PFSK-1 (cell line): Measurements from ENCODE around the gene TMEM202.

ENCODE experiments used
- FOXP2 ChIP-seq: optimal IDR thresholded peaks from 2 replicates; pipeline ENCODE3; 2011; ENCODE audit warnings: borderline replicate concordance, control low read depth, inconsistent platforms; ENCODE audit not compliant: insufficient read depth; ENCODE audit errors: extremely low read length, extremely low read depth
- POLR2AphosphoS5 ChIP-seq: IDR thresholded peaks from 2 replicates; pipeline ENCODE4 v1.6.1; 2012; ENCODE audit warnings: low read depth, mild to moderate bottlenecking, control low read depth, low read length, moderate library complexity
- SIN3A ChIP-seq: IDR thresholded peaks from 2 replicates; pipeline ENCODE4 v1.6.1; 2012; ENCODE audit warnings: mild to moderate bottlenecking, low read length, moderate library complexity, borderline replicate concordance; ENCODE audit not compliant: insufficient read depth
- TAF1 ChIP-seq: IDR thresholded peaks from 2 replicates; pipeline ENCODE4 v1.6.1; 2012; ENCODE audit warnings: low read length, control low read depth, borderline replicate concordance; ENCODE audit not compliant: insufficient read depth
- TF ChIP-seq, protein P1 (sequence below), 2 experiments: IDR thresholded peaks; 2 replicates each; pipeline versions ENCODE4 v1.6.1 to v1.8.0; 2011 to 2012; ENCODE audit warnings: low read depth in 2 of 2, low read length in 2 of 2, control low read depth in 1 of 2, inconsistent platforms in 1 of 2, mild to moderate bottlenecking in 1 of 2, moderate library complexity in 1 of 2; ENCODE audit not compliant: insufficient read depth in 1 of 2

The TMEM202 gene

DNA sequence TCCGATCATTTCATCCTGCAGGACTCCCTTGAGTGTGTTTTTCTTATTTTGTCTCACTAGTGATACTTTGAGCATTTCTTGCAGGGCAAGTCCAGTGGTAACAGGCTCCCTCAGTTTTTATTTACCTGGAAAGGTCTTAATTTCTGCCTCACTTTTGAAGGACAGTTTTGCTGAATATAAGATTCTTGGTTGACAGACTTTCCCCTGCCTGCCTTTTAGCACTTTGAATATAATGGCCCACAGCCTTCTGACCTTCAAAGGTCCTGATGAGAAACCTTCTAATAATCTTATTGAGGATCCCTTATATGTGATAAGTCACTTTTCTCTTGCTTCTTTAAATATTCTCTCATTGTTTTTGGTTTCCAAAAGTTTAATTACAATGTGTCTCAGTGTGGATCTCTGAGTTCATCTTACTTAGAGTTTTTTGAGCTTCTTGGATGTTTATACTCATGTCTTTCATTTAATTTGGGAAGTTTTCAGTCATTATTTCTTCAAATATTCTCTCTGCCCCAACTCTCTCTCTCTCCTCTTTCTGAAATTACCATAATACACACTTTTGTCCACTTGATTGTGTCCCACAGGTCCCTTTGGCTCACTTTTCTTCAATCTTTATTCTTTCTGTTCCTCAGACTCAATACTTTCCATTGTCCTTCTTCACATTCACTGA lies 39.7 kb downstream of the TMEM202 start:
- TF ChIP-seq POLR2AphosphoS5 (no peak), TAF1 (no peak), FOXP2 (no peak), SIN3A (no peak)
- TF ChIP-seq, protein P1, sequence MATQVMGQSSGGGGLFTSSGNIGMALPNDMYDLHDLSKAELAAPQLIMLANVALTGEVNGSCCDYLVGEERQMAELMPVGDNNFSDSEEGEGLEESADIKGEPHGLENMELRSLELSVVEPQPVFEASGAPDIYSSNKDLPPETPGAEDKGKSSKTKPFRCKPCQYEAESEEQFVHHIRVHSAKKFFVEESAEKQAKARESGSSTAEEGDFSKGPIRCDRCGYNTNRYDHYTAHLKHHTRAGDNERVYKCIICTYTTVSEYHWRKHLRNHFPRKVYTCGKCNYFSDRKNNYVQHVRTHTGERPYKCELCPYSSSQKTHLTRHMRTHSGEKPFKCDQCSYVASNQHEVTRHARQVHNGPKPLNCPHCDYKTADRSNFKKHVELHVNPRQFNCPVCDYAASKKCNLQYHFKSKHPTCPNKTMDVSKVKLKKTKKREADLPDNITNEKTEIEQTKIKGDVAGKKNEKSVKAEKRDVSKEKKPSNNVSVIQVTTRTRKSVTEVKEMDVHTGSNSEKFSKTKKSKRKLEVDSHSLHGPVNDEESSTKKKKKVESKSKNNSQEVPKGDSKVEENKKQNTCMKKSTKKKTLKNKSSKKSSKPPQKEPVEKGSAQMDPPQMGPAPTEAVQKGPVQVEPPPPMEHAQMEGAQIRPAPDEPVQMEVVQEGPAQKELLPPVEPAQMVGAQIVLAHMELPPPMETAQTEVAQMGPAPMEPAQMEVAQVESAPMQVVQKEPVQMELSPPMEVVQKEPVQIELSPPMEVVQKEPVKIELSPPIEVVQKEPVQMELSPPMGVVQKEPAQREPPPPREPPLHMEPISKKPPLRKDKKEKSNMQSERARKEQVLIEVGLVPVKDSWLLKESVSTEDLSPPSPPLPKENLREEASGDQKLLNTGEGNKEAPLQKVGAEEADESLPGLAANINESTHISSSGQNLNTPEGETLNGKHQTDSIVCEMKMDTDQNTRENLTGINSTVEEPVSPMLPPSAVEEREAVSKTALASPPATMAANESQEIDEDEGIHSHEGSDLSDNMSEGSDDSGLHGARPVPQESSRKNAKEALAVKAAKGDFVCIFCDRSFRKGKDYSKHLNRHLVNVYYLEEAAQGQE (IDR thresholded peaks at IDR 0.05; ENCODE audit: insufficient read depth in 1 of 2, low read depth in 2 of 2, low read length in 2 of 2), result no peak

GRCh38 chr15:72445426-72445825 lies 47.3 kb downstream of the TMEM202 start:
- no peak for TF ChIP-seq TAF1
- no peak for TF ChIP-seq FOXP2
- no peak for TF ChIP-seq POLR2AphosphoS5

DNA sequence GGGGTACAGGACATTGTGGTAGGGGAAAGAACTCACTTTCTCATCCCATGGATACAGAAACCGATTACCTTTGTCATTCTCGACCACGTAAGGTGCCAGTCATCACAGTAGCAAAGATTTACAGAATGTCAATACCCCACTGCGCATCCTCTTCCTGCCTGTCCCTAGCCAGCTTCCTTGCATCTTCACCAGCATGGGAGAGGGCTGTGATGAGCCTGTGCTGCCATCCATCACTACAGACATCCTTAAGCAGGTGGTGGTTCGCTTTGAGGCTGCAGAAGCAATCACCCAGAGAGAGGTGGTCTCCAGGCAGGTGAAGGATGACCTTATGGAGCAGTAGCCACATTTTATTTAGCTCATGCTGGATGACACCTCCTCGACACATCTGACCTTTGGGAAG lies 52.7 kb downstream of the TMEM202 start:
- TF ChIP-seq FOXP2 (no peak), POLR2AphosphoS5 (no peak), TAF1 (no peak), SIN3A (no peak)
- TF ChIP-seq, protein P1 (IDR thresholded peaks at IDR 0.05; ENCODE audit: insufficient read depth in 1 of 2, low read depth in 2 of 2, low read length in 2 of 2), result no peak

DNA sequence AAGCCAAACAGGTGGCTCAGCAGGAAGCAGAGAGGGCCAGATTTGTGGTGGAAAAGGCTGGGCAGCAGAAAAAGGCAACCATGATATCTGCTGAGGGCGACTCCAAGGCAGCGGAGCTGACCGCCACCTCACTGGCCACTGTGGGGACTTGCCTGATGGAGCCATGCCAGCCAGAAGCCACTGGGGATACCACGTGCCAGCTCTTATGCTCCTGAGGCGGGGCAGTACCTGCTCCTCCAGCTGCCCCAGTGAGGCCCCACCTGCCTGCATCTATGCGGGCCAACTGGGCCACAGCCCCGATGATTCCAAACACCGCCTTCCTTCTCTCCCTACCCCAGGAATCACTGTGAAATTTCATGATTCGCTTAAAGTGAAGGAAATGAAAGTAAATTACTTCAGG lies 53.1 kb downstream of the TMEM202 start:
- no peak for TF ChIP-seq POLR2AphosphoS5

DNA sequence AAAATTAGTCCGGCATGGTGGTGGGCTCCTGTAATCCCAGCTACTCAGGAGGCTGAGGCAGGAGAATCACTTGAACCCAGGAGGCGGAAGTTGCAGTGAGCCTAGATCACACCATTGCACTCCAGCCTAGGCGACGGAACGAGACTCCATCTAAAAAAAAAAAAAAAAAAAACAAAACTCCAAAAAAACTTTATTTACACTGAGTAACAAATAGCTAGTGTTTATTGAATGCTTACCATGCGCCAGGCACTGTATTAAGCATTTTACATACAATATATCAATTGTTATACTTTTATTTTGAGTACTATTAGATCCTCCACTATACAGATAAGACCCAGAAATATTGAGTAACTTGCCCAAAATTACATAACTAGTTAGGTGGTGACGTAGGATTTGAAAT lies 58.6 kb downstream of the TMEM202 start:
- TF ChIP-seq TAF1 (no peak), SIN3A (no peak), POLR2AphosphoS5 (no peak), FOXP2 (no peak)
- TF ChIP-seq, protein P1 (IDR thresholded peaks at IDR 0.05; ENCODE audit: insufficient read depth in 1 of 2, low read depth in 2 of 2, low read length in 2 of 2), result no peak
